Activated T-helper 2 cell treated with anti-CD3 and anti-CD28 coated beads, Interferon-gamma antibody, Interleukin-2, Interleukin-4, amounts not matched to agents 10 μg/mL and 5 μg/mL and 100 μg/mL, durations not matched to agents 14 hours and 24 hours and 36 hours (primary cell): Measurements from ENCODE around the gene ABCB11. TPM values are rescaled to one million over a fixed set of nuclear protein-coding genes. Genes with fewer than 3 reads are reported as not detected.

Experiments
- DNase-seq: peaks from one replicate; pipeline ENCODE4 v3.0.0; 2021; ENCODE audit warnings: low spot score
- H3K27ac Mint-ChIP-seq: one replicate; pipeline ENCODE4 v1.8.0; 2021; ENCODE audit warnings: mixed read lengths
- H3K27me3 Mint-ChIP-seq: one replicate; pipeline ENCODE4 v1.8.0; 2021; ENCODE audit warnings: low read depth, mixed read lengths
- H3K36me3 Mint-ChIP-seq: one replicate; pipeline ENCODE4 v1.8.0; 2021; ENCODE audit warnings: low read depth, mixed read lengths
- H3K4me1 Mint-ChIP-seq: one replicate; pipeline ENCODE4 v1.8.0; 2021; ENCODE audit warnings: low read depth, mixed read lengths
- H3K4me3 Mint-ChIP-seq: one replicate; pipeline ENCODE4 v1.8.0; 2021; ENCODE audit warnings: low read depth, mild to moderate bottlenecking, moderate library complexity, mixed read lengths
- H3K9me3 Mint-ChIP-seq: one replicate; pipeline ENCODE4 v1.8.0; 2021; ENCODE audit warnings: mixed read lengths
- intact Hi-C: fragments of 100-400 bp; cut with micrococcal nuclease; formaldehyde crosslinking; loops from one replicate; pipeline ENCODE4 v1.15.1; 2023
- total RNA-seq: library from RNA; stranded (reverse); gene quantifications from 2 replicates; pipeline ENCODE4 v1.2.3, GENCODE V29; 2022

Gene ABCB11
- total RNA-seq, 1 donor from 2014 or later = 0.02 TPM

DNA sequence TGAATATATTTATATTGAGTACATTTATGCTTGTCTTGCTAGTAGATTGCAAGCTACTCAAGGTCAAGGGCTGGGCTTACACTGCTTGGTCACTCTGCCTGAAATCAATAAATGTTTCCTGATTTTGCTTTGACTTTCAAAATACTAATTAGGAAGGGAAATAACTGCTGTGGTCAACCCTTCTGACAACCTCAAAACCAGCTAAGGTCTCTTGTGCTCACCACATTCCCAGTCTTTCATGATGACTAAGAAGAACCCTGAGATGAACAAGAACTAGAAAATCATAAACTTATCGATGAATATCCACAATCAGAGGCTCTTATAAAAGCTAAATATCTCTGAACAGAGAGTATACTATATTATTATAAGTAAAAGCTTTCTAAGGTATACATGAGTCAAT, 33.3 kb downstream of the ABCB11 start:
- intact Hi-C loops = no loop called here
- DNase-seq = no peak
- no peaks in the 10 kb centered on the region for H3K36me3 Mint-ChIP-seq
- H3K4me3 Mint-ChIP-seq = no peak overlapping the region
- H3K9me3 Mint-ChIP-seq = no peaks in the 10 kb centered on the region
- peaks cover 7% of the 10 kb centered on the region for H3K4me1 Mint-ChIP-seq
- no peak overlapping the region for H3K27ac Mint-ChIP-seq
- H3K27me3 Mint-ChIP-seq = peaks cover 8% of the 10 kb centered on the region

DNA sequence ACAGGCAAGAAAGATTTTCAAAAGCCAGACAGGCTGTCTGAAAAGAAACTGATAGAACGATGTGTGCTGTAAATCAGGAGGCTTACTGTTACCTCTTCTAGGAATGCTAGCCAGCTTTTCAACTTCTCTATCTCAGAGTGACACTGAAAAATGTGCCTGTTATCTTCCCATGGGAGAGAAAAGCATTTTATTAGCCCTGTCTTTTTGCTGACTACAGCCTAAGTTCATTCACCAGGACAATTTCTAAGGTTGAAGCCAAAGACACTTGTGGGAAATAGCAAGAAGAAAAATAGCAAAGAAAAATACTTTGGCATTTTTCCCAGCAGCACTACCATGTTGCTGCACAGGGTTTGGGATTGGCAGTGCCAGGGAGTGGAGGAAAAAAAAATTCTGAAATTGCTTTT, 34.0 kb downstream of the ABCB11 start:
- no peak overlapping the region for H3K4me3 Mint-ChIP-seq
- H3K36me3 Mint-ChIP-seq = no peaks in the 10 kb centered on the region
- peaks cover 8% of the 10 kb centered on the region for H3K27me3 Mint-ChIP-seq
- H3K4me1 Mint-ChIP-seq = peaks cover 7% of the 10 kb centered on the region
- no peaks in the 10 kb centered on the region for H3K9me3 Mint-ChIP-seq
- intact Hi-C loops = no loop called here
- no peak for DNase-seq
- no peak overlapping the region for H3K27ac Mint-ChIP-seq

DNA sequence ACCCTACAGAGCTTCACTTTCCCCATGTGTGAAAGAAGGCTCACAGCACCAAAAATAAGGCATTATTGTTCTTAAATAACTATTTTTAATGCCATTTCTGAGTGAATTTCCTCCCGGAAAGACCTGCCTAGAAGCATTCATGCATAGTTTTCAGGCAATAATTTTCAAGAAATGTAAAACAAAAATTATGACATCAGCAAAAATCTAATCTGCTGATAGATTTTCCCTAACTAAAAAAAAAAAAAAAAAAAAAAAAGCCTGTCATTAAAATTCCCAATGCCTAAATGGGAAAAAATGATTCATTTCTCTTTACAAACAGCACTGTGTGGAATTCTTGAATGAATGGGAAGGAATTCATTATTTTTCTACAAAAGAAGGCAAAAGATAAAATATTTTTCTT, 35.4 kb downstream of the ABCB11 start:
- Mint-ChIP-seq H3K27me3 (peaks cover 8% of the 10 kb centered on the region), H3K9me3 (no peaks in the 10 kb centered on the region), H3K4me3 (no peak overlapping the region), H3K27ac (no peak overlapping the region), H3K36me3 (no peaks in the 10 kb centered on the region), H3K4me1 (peaks cover 3% of the 10 kb centered on the region)
- DNase-seq = no peak
- intact Hi-C loops = no loop called here

DNA sequence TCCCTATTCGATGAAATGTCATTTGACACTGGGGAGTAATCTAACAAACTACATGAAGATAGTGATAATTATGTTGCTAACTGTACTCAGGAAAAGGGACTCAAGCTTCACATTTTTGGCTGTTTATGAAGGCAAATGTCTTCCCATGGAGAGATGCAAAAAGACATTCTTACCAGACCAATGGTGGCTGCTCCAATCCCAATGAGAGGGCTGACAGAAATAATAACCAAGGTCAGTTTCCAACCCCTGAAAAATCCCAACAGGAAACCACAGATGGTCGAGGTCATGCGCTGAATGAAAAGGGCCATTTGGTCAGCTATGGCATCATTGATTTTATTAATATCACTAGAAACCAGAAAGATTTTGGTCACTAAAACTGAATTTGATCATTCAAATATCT, 37.6 kb downstream of the ABCB11 start:
- intact Hi-C loops = no loop called here
- no peaks in the 10 kb centered on the region for H3K36me3 Mint-ChIP-seq
- H3K27me3 Mint-ChIP-seq = peaks cover 13% of the 10 kb centered on the region
- no peak for DNase-seq
- no peaks in the 10 kb centered on the region for H3K9me3 Mint-ChIP-seq
- no peak overlapping the region for H3K4me3 Mint-ChIP-seq
- H3K27ac Mint-ChIP-seq = no peak overlapping the region
- H3K4me1 Mint-ChIP-seq = peaks cover 2% of the 10 kb centered on the region

DNA sequence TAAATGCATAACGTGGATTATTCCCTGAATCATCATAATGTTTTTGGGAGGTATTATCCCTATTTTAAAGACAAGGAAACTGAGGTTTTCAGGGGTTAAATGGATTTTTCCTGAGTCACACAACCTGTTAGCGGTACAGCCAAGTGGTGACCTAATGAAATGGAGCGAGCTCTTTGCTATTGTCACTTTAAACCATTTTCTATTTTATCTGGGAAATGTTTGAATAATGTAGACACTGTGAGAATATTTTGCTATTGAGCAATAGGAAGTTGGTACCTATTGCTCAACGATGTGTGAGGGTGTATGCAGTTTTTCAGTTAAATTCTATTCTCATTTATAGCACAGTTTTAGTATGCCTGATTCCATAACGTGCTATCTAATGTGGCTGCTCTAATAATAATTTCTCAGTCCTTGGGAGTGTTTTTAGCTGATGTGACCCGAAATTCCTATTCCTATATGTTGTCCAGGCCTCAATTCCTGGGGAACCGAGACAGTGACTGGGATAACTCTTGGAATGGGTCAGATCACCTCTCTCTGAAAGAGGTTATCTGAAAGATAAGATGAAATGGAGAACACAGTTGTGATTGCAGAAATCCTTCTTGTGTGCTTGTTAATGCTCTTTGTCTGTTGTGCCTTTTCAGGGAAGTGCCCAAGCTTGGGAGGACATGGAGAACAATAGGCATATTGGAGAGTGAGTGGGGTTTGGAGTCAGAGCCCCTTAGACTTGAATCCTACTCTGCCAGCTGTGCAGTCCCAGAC, 38.4 kb downstream of the ABCB11 start:
- no peak overlapping the region for H3K27ac Mint-ChIP-seq
- no peaks in the 10 kb centered on the region for H3K36me3 Mint-ChIP-seq
- intact Hi-C loops = no loop called here

GRCh38 chr2:168992026-168992425, 39.1 kb downstream of the ABCB11 start:
- Mint-ChIP-seq H3K9me3 (no peaks in the 10 kb centered on the region), H3K27me3 (peaks cover 13% of the 10 kb centered on the region), H3K4me1 (no peaks in the 10 kb centered on the region), H3K4me3 (no peak overlapping the region), H3K27ac (no peak overlapping the region), H3K36me3 (no peaks in the 10 kb centered on the region)
- intact Hi-C loops = no loop called here
- no peak for DNase-seq

More for the DNA sequence above, 38.4 kb downstream of the ABCB11 start:
- no peak for DNase-seq
- Mint-ChIP-seq H3K9me3 (no peaks in the 10 kb centered on the region), H3K4me3 (no peak overlapping the region), H3K4me1 (peaks cover 1% of the 10 kb centered on the region), H3K27me3 (peaks cover 13% of the 10 kb centered on the region)

DNA sequence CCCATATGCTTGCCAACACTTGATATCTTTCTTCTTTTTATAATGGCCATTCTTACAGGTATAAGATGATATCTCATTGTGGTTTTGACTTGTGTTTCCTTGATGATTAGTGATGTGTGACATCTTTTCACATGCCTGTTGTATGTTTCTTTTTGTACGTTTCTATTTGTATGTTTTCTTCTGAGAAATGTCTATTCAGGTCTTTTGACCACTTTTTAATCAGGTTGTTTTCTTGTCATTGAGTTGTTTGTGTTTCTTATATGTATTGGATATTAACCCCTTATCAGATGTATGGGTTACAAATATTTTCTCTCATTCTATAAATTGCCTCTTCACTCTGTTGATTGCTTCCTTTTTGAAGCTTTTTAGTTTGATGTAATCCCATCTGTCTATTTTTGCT, 42.4 kb downstream of the ABCB11 start:
- intact Hi-C loops = no loop called here
- H3K27me3 Mint-ChIP-seq = peaks cover 10% of the 10 kb centered on the region
- H3K9me3 Mint-ChIP-seq = no peaks in the 10 kb centered on the region
- H3K27ac Mint-ChIP-seq = no peak overlapping the region
- H3K36me3 Mint-ChIP-seq = no peaks in the 10 kb centered on the region
- no peaks in the 10 kb centered on the region for H3K4me1 Mint-ChIP-seq
- no peak overlapping the region for H3K4me3 Mint-ChIP-seq
- no peak for DNase-seq

DNA sequence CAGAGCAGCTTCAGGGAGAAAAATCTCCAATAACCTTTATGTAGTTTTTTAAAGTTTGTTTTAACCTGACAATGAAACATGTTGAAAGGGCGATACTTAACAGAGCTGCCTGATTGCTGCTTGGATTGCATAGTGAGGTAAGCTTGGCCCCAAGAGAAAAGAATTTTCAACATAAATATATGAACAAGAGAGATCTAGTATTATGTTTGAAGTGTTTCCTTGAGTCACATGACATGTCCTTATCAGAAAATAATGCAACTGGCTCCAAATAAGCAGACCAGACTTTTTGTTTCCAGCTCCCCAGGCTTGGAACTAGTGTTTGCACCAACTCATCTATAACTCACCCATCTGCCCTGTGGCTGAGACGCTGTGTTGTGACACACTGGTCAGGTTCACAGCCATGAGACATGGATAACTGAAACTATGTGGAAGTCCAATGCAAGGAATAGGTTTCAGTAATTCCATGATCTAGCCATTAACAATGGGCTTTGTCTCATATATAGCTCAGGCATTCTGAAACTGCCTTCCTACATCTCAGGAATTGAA, 44.7 kb downstream of the ABCB11 start:
- H3K4me3 Mint-ChIP-seq = no peak overlapping the region
- intact Hi-C loops = no loop called here
- H3K9me3 Mint-ChIP-seq = no peaks in the 10 kb centered on the region
- H3K27me3 Mint-ChIP-seq = peaks cover 10% of the 10 kb centered on the region
- no peaks in the 10 kb centered on the region for H3K36me3 Mint-ChIP-seq
- no peak overlapping the region for H3K27ac Mint-ChIP-seq
- no peak for DNase-seq
- H3K4me1 Mint-ChIP-seq = no peaks in the 10 kb centered on the region

DNA sequence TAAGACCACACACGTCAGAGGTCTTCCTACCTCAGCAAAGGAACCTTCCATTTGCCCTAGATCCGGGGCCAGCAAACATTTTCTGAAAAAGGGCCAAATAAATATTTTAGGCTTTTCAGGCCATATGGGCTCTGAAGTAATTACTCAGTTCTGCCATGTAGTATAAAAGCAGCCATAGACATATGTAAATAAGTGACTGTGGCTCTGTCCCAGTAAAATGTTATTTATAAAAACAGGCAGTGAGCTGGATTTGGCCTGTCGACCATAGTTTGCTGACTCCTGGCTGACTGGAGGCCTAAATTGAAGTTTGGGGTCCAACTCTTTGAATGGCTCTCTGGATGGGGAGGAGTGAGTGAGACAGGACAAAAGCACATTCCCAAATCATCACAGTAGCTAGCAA, 49.5 kb downstream of the ABCB11 start:
- H3K36me3 Mint-ChIP-seq = no peaks in the 10 kb centered on the region
- DNase-seq = no peak
- H3K9me3 Mint-ChIP-seq = no peaks in the 10 kb centered on the region
- H3K27ac Mint-ChIP-seq = no peak overlapping the region
- H3K4me3 Mint-ChIP-seq = no peak overlapping the region
- intact Hi-C loops = no loop called here
- peaks cover 1% of the 10 kb centered on the region for H3K27me3 Mint-ChIP-seq
- H3K4me1 Mint-ChIP-seq = no peaks in the 10 kb centered on the region

DNA sequence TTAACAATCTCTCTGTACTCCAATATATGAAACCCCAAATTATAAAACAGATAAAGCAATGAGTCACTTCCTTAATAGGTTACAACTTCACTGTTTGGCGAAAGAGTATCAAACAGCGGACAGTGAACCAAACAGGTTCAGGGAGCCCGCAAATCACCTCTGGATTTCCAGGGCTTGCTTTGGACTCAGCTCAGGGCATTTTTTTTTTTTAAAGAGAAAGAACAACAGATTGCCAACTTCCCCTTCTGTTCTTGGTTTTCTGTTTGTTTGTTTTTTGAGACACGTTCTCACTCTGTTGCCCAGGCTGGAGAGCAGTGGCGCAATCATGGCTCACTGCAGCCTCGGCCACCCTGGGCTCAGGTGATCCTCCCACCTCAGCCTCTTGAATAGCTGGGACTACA, 52.7 kb downstream of the ABCB11 start:
- intact Hi-C loops = no loop called here
- H3K36me3 Mint-ChIP-seq = no peaks in the 10 kb centered on the region

DNA sequence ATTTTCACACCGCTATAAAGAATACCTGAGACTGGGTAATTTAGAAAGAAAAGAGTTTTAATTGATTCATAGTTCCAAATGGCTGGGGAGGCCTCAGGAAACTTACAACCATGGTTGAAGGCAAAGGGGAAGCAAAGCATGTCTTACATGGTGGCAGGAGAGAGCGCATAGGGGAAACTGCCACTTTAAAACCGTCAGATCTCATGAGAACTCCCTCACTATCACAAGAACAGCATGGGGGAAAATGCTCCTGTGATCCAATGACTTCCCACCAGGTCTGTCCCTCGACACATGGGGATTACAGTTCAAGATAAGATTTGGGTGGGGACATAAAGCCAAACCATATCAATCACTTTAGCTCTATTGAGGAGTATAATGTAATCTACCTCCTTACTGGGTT, 53.5 kb downstream of the ABCB11 start:
- DNase-seq = no peak
- intact Hi-C loops = loop anchor here (2.0 kb wide), 1 partner anchor 95 kb away; no protein-coding TSS in a partner anchor
- no peaks in the 10 kb centered on the region for H3K4me1 Mint-ChIP-seq
- H3K36me3 Mint-ChIP-seq = no peaks in the 10 kb centered on the region
- H3K9me3 Mint-ChIP-seq = no peaks in the 10 kb centered on the region
- H3K27me3 Mint-ChIP-seq = no peaks in the 10 kb centered on the region
- no peak overlapping the region for H3K4me3 Mint-ChIP-seq
- H3K27ac Mint-ChIP-seq = no peak overlapping the region

More for the DNA sequence above, 52.7 kb downstream of the ABCB11 start:
- no peak overlapping the region for H3K27ac Mint-ChIP-seq
- no peak overlapping the region for H3K4me3 Mint-ChIP-seq
- H3K9me3 Mint-ChIP-seq = no peaks in the 10 kb centered on the region
- no peaks in the 10 kb centered on the region for H3K27me3 Mint-ChIP-seq
- no peak for DNase-seq
- no peaks in the 10 kb centered on the region for H3K4me1 Mint-ChIP-seq

DNA sequence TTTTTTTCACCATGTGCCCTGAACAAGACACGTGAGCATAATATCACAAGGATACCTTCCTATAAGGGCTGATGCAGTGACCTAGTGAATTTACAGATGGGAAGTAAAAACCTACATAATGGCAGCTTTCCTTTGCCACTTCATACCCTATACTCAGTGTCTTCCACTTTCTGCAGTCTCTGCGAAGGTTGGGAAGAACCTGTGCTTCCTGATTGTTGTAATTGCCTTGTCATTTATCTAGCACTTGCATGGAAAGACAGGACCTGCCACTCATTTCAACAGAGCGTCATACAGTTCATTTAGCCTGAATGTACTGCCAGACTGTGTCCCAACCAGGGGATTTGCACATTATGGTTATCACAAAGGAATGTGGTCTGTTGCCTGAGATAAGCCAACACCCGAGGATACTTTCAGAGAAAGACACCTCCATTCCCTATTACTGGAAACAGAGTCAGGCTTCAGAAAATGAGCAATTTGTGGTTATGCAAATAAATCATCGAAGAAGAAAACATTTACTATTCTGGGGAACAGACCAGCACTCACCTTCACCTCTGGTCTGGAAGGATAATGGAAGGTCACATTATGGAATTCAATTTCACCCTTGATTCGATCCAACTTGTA, 55.0 kb downstream of the ABCB11 start:
- H3K36me3 Mint-ChIP-seq = no peaks in the 10 kb centered on the region
- H3K4me1 Mint-ChIP-seq = no peaks in the 10 kb centered on the region
- DNase-seq = no peak
- no peak overlapping the region for H3K27ac Mint-ChIP-seq
- H3K27me3 Mint-ChIP-seq = no peaks in the 10 kb centered on the region
- no peak overlapping the region for H3K4me3 Mint-ChIP-seq
- H3K9me3 Mint-ChIP-seq = no peaks in the 10 kb centered on the region
- intact Hi-C loops = loop anchor here (2.0 kb wide), 1 partner anchor 97 kb away; no protein-coding TSS in a partner anchor

- H3K27me3 Mint-ChIP-seq = no peaks in the 10 kb centered on the region
- no peak overlapping the region for H3K4me3 Mint-ChIP-seq
These were observed 56.7 kb downstream of the ABCB11 start for GRCh38 chr2:168974428-168974827.

More at GRCh38 chr2:168974428-168974827, 56.7 kb downstream of the ABCB11 start:
- Mint-ChIP-seq H3K27ac (no peak overlapping the region), H3K36me3 (no peaks in the 10 kb centered on the region), H3K9me3 (no peaks in the 10 kb centered on the region), H3K4me1 (no peaks in the 10 kb centered on the region)
- DNase-seq = no peak
- intact Hi-C loops = loop anchor here (5.0 kb wide), 2 partner anchors 488 to 588 kb away; no protein-coding TSS in a partner anchor
